SK-N-SH (cell line): ENCODE data around the gene CYP2J2. TPM values are rescaled to one million over a fixed set of nuclear protein-coding genes. Genes with fewer than 3 reads are reported as not detected.

Source experiments
- CTCF ChIA-PET: fragments of 300-600, 350-600 bp; formaldehyde crosslinking; extraction: SDS; loops from one replicate; lab custom pipeline; 2021; lab: Yijun Ruan, JAX
- POLR2A ChIA-PET: fragments of 350-600 bp; sonication (Branson Sonifier 250); formaldehyde crosslinking; extraction: SDS; loops from one replicate; lab custom pipeline; 2020; ENCODE audit warnings: antibody characterized with exemption, inconsistent platforms; lab: Yijun Ruan, JAX
- DNase-seq: peaks from one replicate; pipeline ENCODE4 v3.0.0; 2012
- H2AFZ ChIP-seq: fragments of 200-600 bp; sonication (generic); 2 replicates; pipeline ENCODE4 v1.8.1; 2016; ENCODE audit warnings: antibody characterized with exemption, mild to moderate bottlenecking, low read depth
- H3F3A ChIP-seq: fragments of 200-600 bp; sonication (generic); replicated peaks from 2 replicates; pipeline ENCODE3; 2016; ENCODE audit warnings: antibody characterized with exemption, mild to moderate bottlenecking; ENCODE audit not compliant: insufficient read depth
- H3K27ac ChIP-seq, 2 experiments: fragments of 200-500 bp in 1 of 2; fragments of 200-600 bp in 1 of 2; sonication (Bioruptor generic) in 1 of 2; sonication (generic), shearing (Covaris generic) in 1 of 2; 2 replicates each; pipeline versions ENCODE4 v1.5.1 to v1.6.1; 2014 to 2016; ENCODE audit warnings: low read depth in 2 of 2, inconsistent platforms in 1 of 2, low read length in 1 of 2, mild to moderate bottlenecking in 1 of 2, mixed read lengths in 1 of 2
- H3K27me3 ChIP-seq: fragments of 200-600 bp; sonication (generic), shearing (Covaris generic); 2 replicates; pipeline ENCODE4 v1.6.1; 2016; ENCODE audit warnings: mixed run types; ENCODE audit not compliant: insufficient read depth
- H3K36me3 ChIP-seq, 2 experiments: fragments of 200-500 bp in 1 of 2; fragments of 200-600 bp in 1 of 2; sonication (Bioruptor generic) in 1 of 2; sonication (generic) in 1 of 2; replicated peaks in 1 of 2; 2 replicates each; pipeline versions ENCODE3 to v1.5.1; 2014 to 2016; ENCODE audit warnings: low read length in 1 of 2, mild to moderate bottlenecking in 1 of 2; ENCODE audit not compliant: insufficient read depth in 2 of 2, control insufficient read depth in 1 of 2
- H3K4me1 ChIP-seq, 2 experiments: fragments of 200-500 bp in 1 of 2; fragments of 200-600 bp in 1 of 2; sonication (Bioruptor generic) in 1 of 2; sonication (generic), shearing (Covaris generic) in 1 of 2; 2 replicates each; pipeline versions ENCODE4 v1.5.1 to v1.6.1; 2014 to 2016; ENCODE audit warnings: low read depth in 1 of 2, low read length in 1 of 2, mixed run types in 1 of 2; ENCODE audit not compliant: insufficient read depth in 2 of 2, control insufficient read depth in 1 of 2
- H3K4me2 ChIP-seq: fragments of 200-600 bp; sonication (generic), shearing (Covaris generic); 2 replicates; pipeline ENCODE4 v1.6.1; 2017; ENCODE audit warnings: mixed run types
- H3K4me3 ChIP-seq, 2 experiments: fragments of 200-500 bp in 1 of 2; fragments of 200-600 bp in 1 of 2; sonication (Bioruptor generic) in 1 of 2; sonication (generic), shearing (Covaris generic) in 1 of 2; 2 replicates each; pipeline versions ENCODE4 v1.5.1 to v1.8.1; 2014 to 2016; ENCODE audit warnings: low read depth in 2 of 2, inconsistent platforms in 1 of 2, low read length in 1 of 2, mild to moderate bottlenecking in 1 of 2, mixed read lengths in 1 of 2, moderate library complexity in 1 of 2
- H3K79me2 ChIP-seq: fragments of 200-600 bp; sonication (generic); 2 replicates; pipeline ENCODE4 v1.8.1; 2017; ENCODE audit warnings: mild to moderate bottlenecking; ENCODE audit not compliant: insufficient read depth
- H3K9ac ChIP-seq: fragments of 200-600 bp; sonication (generic); 2 replicates; pipeline ENCODE4 v1.6.1; 2017; ENCODE audit warnings: mixed run types
- H3K9me2 ChIP-seq: fragments of 200-600 bp; sonication (generic); 2 replicates; pipeline ENCODE4 v1.6.1; 2017; ENCODE audit warnings: mixed run types
- H3K9me3 ChIP-seq: fragments of 200-600 bp; sonication (generic); 2 replicates; pipeline ENCODE4 v1.6.1; 2017; ENCODE audit warnings: mixed run types, mild to moderate bottlenecking, moderate library complexity
- H4K20me1 ChIP-seq: fragments of 200-600 bp; sonication (generic); 2 replicates; pipeline ENCODE4 v1.6.1; 2017; ENCODE audit warnings: mild to moderate bottlenecking, mixed run types; ENCODE audit not compliant: insufficient read depth
- SIN3A ChIP-seq: IDR thresholded peaks from 2 replicates; pipeline ENCODE4 v1.6.1; 2012; ENCODE audit warnings: low read depth, mild to moderate bottlenecking, low read length, moderate library complexity, borderline replicate concordance
- TCF12 ChIP-seq: IDR thresholded peaks from 2 replicates; pipeline ENCODE4 v1.4.0; 2012
- USF1 ChIP-seq: IDR thresholded peaks from 2 replicates; pipeline ENCODE4 v1.4.0; 2012; ENCODE audit warnings: low read depth, borderline replicate concordance
- WGBS: methylation state at CpG from one replicate; pipeline ENCODE4 v1.1.6; 2017; ENCODE audit warnings: low lambda C conversion rate; 5-methylcytosine and 5-hydroxymethylcytosine counted together
- polyA plus RNA-seq, 3 experiments: library from polyadenylated mRNA; depleted of rRNA; stranded (reverse); fragments of >200 nt; gene quantifications; 2 replicates each; pipeline ENCODE4 v1.2.3, GENCODE V29; 2012
- small RNA-seq, 7 experiments: library from RNA; depleted of rRNA; stranded (forward); fragments of <200 nt; gene quantifications; one replicate each; pipeline ENCODE3, GENCODE V24; 2012

Gene CYP2J2
- polyA plus RNA-seq, 1 of the 3 experiments (the other 2 are of a cell fraction), result 1.2 TPM

- CTCF ChIA-PET, result interaction anchor here (0.7 to 1.5 kb wide), 3 partner anchors 13 to 102 kb away, joined by 3 to 5 read pairs (median 3); no protein-coding TSS in a partner anchor
- 67% methylated on average over 2 of the region's 2 CpGs for WGBS
These were observed 81.5 kb downstream of the CYP2J2 start for GRCh38 chr1:59845091-59845490.

More at GRCh38 chr1:59845091-59845490, 81.5 kb downstream of the CYP2J2 start:
- TF ChIP-seq TCF12 (no peak), USF1 (no peak), SIN3A (no peak)
- TF ChIP-seq, all 33 proteins: peak for 0
- Histone ChIP-seq H3K36me3 (peaks cover 0 to 17% of the 10 kb centered on the region in 2 experiments), H3K4me3 (no peak overlapping the region), H3F3A (no peaks in the 10 kb centered on the region), H3K9me2 (no peaks in the 10 kb centered on the region), H4K20me1 (no peaks in the 10 kb centered on the region), H3K9ac (no peak overlapping the region), H3K9me3 (no peaks in the 10 kb centered on the region), H3K79me2 (no peaks in the 10 kb centered on the region), H3K4me1 (no peaks in the 10 kb centered on the region; a peak in 1 of 4 replicates), H3K27me3 (no peaks in the 10 kb centered on the region), H3K4me2 (no peak overlapping the region), H3K27ac (no peak overlapping the region), H2AFZ (no peak overlapping the region)
- POLR2A ChIA-PET, result no interaction called here
- DNase-seq, result no peak

Small RNA genes lying within 50 kb of the gene (small RNA-seq; reads per million reads assigned to genes)
- gene RN7SL475P, result 0 reads per million in 7 experiments

Other genes starting within 250 kb of the CYP2J2 start
- gene HOOK1, start 111.8 kb downstream of the CYP2J2 start, polyA plus RNA-seq (2012; rRNA removed), result 0.34 and 0.35 TPM in 2 replicates
- gene C1orf87, start 147.0 kb upstream of the CYP2J2 start, polyA plus RNA-seq (2012; rRNA removed), result not detected in 2 replicates